ENCODE measurements around the gene RYR1.

DNA sequence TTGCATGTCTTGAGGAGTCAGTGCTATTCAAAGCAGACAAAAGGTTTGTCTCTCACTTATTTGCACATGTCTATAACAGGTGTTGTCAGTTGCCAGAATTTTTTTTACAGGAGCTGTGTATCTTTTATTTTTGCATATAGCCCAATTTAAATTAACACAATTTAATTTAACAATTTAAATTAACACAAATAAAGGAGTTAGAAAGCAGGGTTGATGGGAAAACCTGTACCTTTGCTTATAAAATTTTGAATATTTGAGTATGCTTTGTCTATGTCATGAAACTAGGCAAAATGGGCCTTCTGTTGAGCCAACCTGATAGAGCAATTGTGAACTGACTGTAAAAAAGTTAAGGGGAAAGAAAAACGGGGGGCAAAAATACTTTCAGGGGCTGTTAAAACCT is 106.3 kb downstream of the RYR1 start:
- TF ChIP-seq, protein P1, sequence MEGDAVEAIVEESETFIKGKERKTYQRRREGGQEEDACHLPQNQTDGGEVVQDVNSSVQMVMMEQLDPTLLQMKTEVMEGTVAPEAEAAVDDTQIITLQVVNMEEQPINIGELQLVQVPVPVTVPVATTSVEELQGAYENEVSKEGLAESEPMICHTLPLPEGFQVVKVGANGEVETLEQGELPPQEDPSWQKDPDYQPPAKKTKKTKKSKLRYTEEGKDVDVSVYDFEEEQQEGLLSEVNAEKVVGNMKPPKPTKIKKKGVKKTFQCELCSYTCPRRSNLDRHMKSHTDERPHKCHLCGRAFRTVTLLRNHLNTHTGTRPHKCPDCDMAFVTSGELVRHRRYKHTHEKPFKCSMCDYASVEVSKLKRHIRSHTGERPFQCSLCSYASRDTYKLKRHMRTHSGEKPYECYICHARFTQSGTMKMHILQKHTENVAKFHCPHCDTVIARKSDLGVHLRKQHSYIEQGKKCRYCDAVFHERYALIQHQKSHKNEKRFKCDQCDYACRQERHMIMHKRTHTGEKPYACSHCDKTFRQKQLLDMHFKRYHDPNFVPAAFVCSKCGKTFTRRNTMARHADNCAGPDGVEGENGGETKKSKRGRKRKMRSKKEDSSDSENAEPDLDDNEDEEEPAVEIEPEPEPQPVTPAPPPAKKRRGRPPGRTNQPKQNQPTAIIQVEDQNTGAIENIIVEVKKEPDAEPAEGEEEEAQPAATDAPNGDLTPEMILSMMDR (IDR thresholded peaks at IDR 0.05; ENCODE audit: low read depth, low read length): no peak
- no peak for TF ChIP-seq EZH2phosphoT487 (IDR thresholded peaks at IDR 0.05; ENCODE audit: low read depth)

All from OCI-LY3 (cell line).